DOHH2 (cell line): ENCODE measurements around the gene FBXO30.

Experiments
- H3F3A ChIP-seq: fragments of 200-600 bp; sonication (generic), shearing (Covaris generic); 2 replicates; pipeline ENCODE4 v1.6.0; 2016; ENCODE audit warnings: antibody characterized with exemption, mild to moderate bottlenecking; ENCODE audit not compliant: control insufficient read depth, insufficient read depth
- H3K27ac ChIP-seq: fragments of 200-600 bp; sonication (generic); 2 replicates; pipeline ENCODE4 v1.5.1; 2014; ENCODE audit warnings: low read depth, mild to moderate bottlenecking, low read length, moderate library complexity
- H3K27me3 ChIP-seq: fragments of 200-600 bp; sonication (generic); 2 replicates; pipeline ENCODE4 v1.6.1; 2014; ENCODE audit warnings: mild to moderate bottlenecking, low read length, mixed read lengths; ENCODE audit not compliant: control insufficient read depth
- H3K36me3 ChIP-seq: fragments of 200-600 bp; sonication (generic); 2 replicates; pipeline ENCODE4 v1.6.1; 2014; ENCODE audit warnings: mild to moderate bottlenecking, low read length, moderate library complexity, mixed read lengths; ENCODE audit not compliant: control insufficient read depth
- H3K4me1 ChIP-seq: fragments of 200-600 bp; sonication (generic); 2 replicates; pipeline ENCODE4 v1.6.1; 2014; ENCODE audit warnings: mild to moderate bottlenecking, low read length, mixed read lengths; ENCODE audit not compliant: control insufficient read depth
- H3K4me2 ChIP-seq: fragments of 200-600 bp; sonication (generic); 2 replicates; pipeline ENCODE4 v1.6.0; 2014; ENCODE audit warnings: mild to moderate bottlenecking, low read length, moderate library complexity
- H3K4me3 ChIP-seq: fragments of 200-600 bp; sonication (generic); 2 replicates; pipeline ENCODE4 v1.5.1; 2014; ENCODE audit warnings: mild to moderate bottlenecking, low read length, mixed read lengths
- H3K79me2 ChIP-seq: fragments of 200-600 bp; sonication (generic); 2 replicates; pipeline ENCODE4 v1.6.1; 2014; ENCODE audit warnings: mild to moderate bottlenecking, low read length, mixed read lengths; ENCODE audit not compliant: control insufficient read depth
- H3K9me2 ChIP-seq: fragments of 200-600 bp; sonication (generic); replicated peaks from 2 replicates; pipeline ENCODE4 v1.6.1; 2014; ENCODE audit warnings: mild to moderate bottlenecking, low read length, mixed read lengths; ENCODE audit not compliant: control insufficient read depth
- H3K9me3 ChIP-seq: fragments of 200-600 bp; sonication (generic); 2 replicates; pipeline ENCODE4 v1.6.1; 2014; ENCODE audit warnings: antibody characterized with exemption, low read length, mixed read lengths; ENCODE audit not compliant: control insufficient read depth, insufficient read depth
- H4K20me1 ChIP-seq: fragments of 200-600 bp; sonication (generic); 2 replicates; pipeline ENCODE4 v1.6.0; 2014; ENCODE audit warnings: low read depth, mild to moderate bottlenecking, antibody characterized with exemption, low read length, moderate library complexity; ENCODE audit not compliant: control insufficient read depth, insufficient read depth
- CTCF ChIP-seq: fragments of 200-600 bp; sonication (generic); IDR thresholded peaks from one replicate; pipeline ENCODE4 v1.5.1; 2014; ENCODE audit warnings: antibody characterized with exemption, mild to moderate bottlenecking, low read depth, low read length; ENCODE audit not compliant: poor library complexity, severe bottlenecking
- EZH2phosphoT487 ChIP-seq: fragments of 200-600 bp; sonication (generic); IDR thresholded peaks from 2 replicates; pipeline ENCODE4 v1.6.1; 2017; ENCODE audit warnings: borderline replicate concordance, mild to moderate bottlenecking, antibody characterized with exemption, low read length, moderate library complexity, mixed read lengths

FBXO30 gene

GRCh38 chr6:145841668-145842067 is 27.1 kb upstream of the FBXO30 start:
- no peaks in the 10 kb centered on the region for H3K36me3 ChIP-seq
- no peak overlapping the region for H3K4me2 ChIP-seq
- H3K4me1 ChIP-seq = peaks cover 2% of the 10 kb centered on the region
- H3K4me3 ChIP-seq = no peak overlapping the region
- H3K9me2 ChIP-seq = no peaks in the 10 kb centered on the region
- H3K27me3 ChIP-seq = no peaks in the 10 kb centered on the region
- H3F3A ChIP-seq = no peaks in the 10 kb centered on the region
- no peaks in the 10 kb centered on the region for H4K20me1 ChIP-seq
- no peak for TF ChIP-seq EZH2phosphoT487
- TF ChIP-seq CTCF = no peak
- no peak overlapping the region for H3K27ac ChIP-seq
- H3K79me2 ChIP-seq = no peaks in the 10 kb centered on the region
- no peaks in the 10 kb centered on the region for H3K9me3 ChIP-seq

GRCh38 chr6:145839653-145840052 is 25.1 kb upstream of the FBXO30 start:
- no peaks in the 10 kb centered on the region for H3K79me2 ChIP-seq
- no peak overlapping the region for H3K4me2 ChIP-seq
- no peak for TF ChIP-seq CTCF
- TF ChIP-seq EZH2phosphoT487 = no peak
- H3K4me3 ChIP-seq = no peak overlapping the region
- no peak overlapping the region for H3K27ac ChIP-seq
- no peaks in the 10 kb centered on the region for H3K4me1 ChIP-seq
- no peaks in the 10 kb centered on the region for H3K36me3 ChIP-seq
- no peaks in the 10 kb centered on the region for H3F3A ChIP-seq
- H3K9me2 ChIP-seq = no peaks in the 10 kb centered on the region
- H3K9me3 ChIP-seq = no peaks in the 10 kb centered on the region
- no peaks in the 10 kb centered on the region for H3K27me3 ChIP-seq
- no peaks in the 10 kb centered on the region for H4K20me1 ChIP-seq

GRCh38 chr6:145838305-145838704 is 23.7 kb upstream of the FBXO30 start:
- Histone ChIP-seq H3K79me2 (no peaks in the 10 kb centered on the region), H3K9me3 (no peaks in the 10 kb centered on the region), H3K4me1 (no peaks in the 10 kb centered on the region), H3K27ac (no peak overlapping the region), H3K9me2 (no peaks in the 10 kb centered on the region), H3K4me2 (no peak overlapping the region), H3K36me3 (no peaks in the 10 kb centered on the region), H3F3A (no peaks in the 10 kb centered on the region), H3K4me3 (no peak overlapping the region), H4K20me1 (no peaks in the 10 kb centered on the region), H3K27me3 (no peaks in the 10 kb centered on the region)
- TF ChIP-seq CTCF = no peak
- TF ChIP-seq EZH2phosphoT487 = no peak

GRCh38 chr6:145836772-145837171 is 22.2 kb upstream of the FBXO30 start:
- TF ChIP-seq CTCF (no peak), EZH2phosphoT487 (no peak)
- H3K4me3 ChIP-seq = no peak overlapping the region
- H3K79me2 ChIP-seq = no peaks in the 10 kb centered on the region
- no peaks in the 10 kb centered on the region for H3K27me3 ChIP-seq
- H3K9me2 ChIP-seq = no peaks in the 10 kb centered on the region
- no peaks in the 10 kb centered on the region for H3K4me1 ChIP-seq
- H3K27ac ChIP-seq = no peak overlapping the region
- no peak overlapping the region for H3K4me2 ChIP-seq
- no peaks in the 10 kb centered on the region for H3K9me3 ChIP-seq
- H4K20me1 ChIP-seq = no peaks in the 10 kb centered on the region
- H3F3A ChIP-seq = no peaks in the 10 kb centered on the region
- H3K36me3 ChIP-seq = no peaks in the 10 kb centered on the region
